Skeletal muscle tissue (tissue), 4 donors: Measurements from ENCODE around the gene VWDE. TPM values are rescaled to one million over a fixed set of nuclear protein-coding genes. Genes with fewer than 3 reads are reported as not detected.
"Not testable (repeated sequence)": the region's sequence is repeated elsewhere in the genome, so short reads cannot be mapped to it uniquely, and the experiment has no call there.

ENCODE experiments used
- H3K27ac ChIP-seq: one replicate; pipeline ENCODE4 v1.7.0; 2013; ENCODE audit warnings: mild to moderate bottlenecking, low read depth, low read length, inconsistent platforms
- H3K27me3 ChIP-seq, 3 donors: one replicate each; pipeline ENCODE4 v1.7.0; 2013; ENCODE audit warnings: low read length in 3 of 3; ENCODE audit not compliant: control insufficient read depth in 3 of 3, insufficient read depth in 3 of 3
- H3K36me3 ChIP-seq, 3 donors: one replicate each; pipeline ENCODE4 v1.7.0; 2013; ENCODE audit warnings: low read length in 3 of 3; ENCODE audit not compliant: control insufficient read depth in 3 of 3, insufficient read depth in 3 of 3
- H3K4me1 ChIP-seq, 3 donors: one replicate each; pipeline ENCODE4 v1.7.0; 2013; ENCODE audit warnings: low read length in 3 of 3, mild to moderate bottlenecking in 3 of 3; ENCODE audit not compliant: control insufficient read depth in 3 of 3, insufficient read depth in 3 of 3
- H3K4me3 ChIP-seq, 3 donors: one replicate each; pipeline ENCODE4 v1.7.0; 2013; ENCODE audit warnings: low read length in 3 of 3
- H3K9ac ChIP-seq, 3 donors: one replicate each; pipeline ENCODE4 v1.7.0; 2013; ENCODE audit warnings: low read length in 3 of 3, mild to moderate bottlenecking in 3 of 3, moderate library complexity in 2 of 3, low read depth in 1 of 3
- H3K9me3 ChIP-seq, 3 donors: one replicate each; pipeline ENCODE4 v1.7.0; 2013; ENCODE audit warnings: low read length in 3 of 3; ENCODE audit not compliant: control insufficient read depth in 3 of 3
- total RNA-seq: library from RNA; depleted of rRNA; stranded (reverse); fragments of >200 nt; gene quantifications from one replicate; pipeline ENCODE4 v1.2.3, GENCODE V29; 2014
- donor health status: Osteomylitis.

The VWDE gene
- total RNA-seq = 0.52 TPM

DNA sequence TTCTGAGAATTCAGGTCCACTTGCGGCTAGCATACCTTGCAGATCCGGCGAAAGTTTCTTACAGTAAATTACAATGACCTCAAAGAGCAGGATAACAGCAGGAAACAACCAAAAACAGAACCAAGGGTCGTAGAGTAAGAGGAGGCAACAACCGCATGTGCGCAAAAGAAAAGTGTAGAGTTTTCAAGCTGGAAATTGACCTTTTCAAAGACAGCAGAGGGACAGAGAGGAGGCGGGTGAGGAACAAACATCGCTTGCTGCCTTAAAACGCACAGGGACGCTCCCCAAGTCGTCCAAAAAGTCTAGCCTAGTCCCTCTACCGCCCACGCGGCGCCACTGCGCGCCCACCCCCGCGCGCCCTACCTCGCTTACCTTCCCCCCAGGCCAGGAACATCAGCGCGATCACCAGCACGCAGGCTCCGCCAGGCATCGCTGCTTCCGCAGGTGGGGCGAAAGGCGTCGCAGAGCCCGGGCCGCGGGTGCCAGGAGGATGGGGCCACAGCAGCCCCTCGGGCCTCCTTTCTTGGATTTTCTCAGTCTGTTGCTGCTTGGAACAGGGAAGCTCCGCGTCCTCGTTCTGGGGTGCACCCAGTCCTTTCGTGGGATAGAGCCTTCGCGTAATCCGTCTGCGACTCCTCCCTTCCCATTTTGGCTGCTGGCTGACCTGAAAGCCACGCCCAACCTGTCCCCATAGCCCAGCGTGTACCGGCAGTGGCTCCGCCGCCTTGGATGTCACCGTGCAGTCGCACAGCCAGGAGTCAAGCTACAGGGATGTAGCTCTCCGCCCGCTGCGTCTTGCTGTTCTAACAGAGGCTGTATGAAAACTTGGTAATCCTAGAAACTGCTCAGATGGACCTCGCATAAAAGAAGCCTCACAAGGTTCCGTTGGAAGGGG, at the start of gene VWDE:
Gene VWDE (minus strand): TSS at position 579 of the 895 bp plus-strand sequence. CDS start 149 bp downstream, at position 430.
- Histone ChIP-seq H3K4me1 (peaks cover 0 to 11% (median 3%) of the 10 kb centered on the region in 3 donors), H3K4me3 (peak within 1 kb of the TSS; percentile 35 to 50 (median 49)), H3K9me3 (peaks cover 0 to 3% (median 0%) of the 10 kb centered on the region in 3 donors), H3K9ac (no peak within 1 kb of the TSS), H3K36me3 (no peaks in the 10 kb centered on the region), H3K27me3 (peaks cover 0 to 18% (median 4%) of the 10 kb centered on the region in 3 donors), H3K27ac (no peak within 1 kb of the TSS)

DNA sequence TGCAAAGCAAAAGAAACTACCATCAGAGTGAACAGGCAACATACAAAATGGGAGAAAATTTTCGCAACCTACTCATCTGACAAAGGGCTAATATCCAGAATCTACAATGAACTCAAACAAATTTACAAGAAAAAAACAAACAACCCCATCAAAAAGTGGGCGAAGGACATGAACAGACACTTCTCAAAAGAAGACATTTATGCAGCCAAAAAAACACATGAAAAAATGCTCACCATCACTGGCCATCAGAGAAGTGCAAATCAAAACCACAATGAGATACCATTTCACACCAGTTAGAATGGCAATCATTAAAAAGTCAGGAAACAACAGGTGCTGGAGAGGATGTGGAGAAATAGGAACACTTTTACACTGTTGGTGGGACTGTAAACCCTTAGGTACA, 49.5 kb upstream of the VWDE start:
- not testable (repeated sequence) for H3K9me3 ChIP-seq, H3K4me1 ChIP-seq, H3K9ac ChIP-seq, H3K4me3 ChIP-seq, H3K27me3 ChIP-seq, H3K27ac ChIP-seq, H3K36me3 ChIP-seq

DNA sequence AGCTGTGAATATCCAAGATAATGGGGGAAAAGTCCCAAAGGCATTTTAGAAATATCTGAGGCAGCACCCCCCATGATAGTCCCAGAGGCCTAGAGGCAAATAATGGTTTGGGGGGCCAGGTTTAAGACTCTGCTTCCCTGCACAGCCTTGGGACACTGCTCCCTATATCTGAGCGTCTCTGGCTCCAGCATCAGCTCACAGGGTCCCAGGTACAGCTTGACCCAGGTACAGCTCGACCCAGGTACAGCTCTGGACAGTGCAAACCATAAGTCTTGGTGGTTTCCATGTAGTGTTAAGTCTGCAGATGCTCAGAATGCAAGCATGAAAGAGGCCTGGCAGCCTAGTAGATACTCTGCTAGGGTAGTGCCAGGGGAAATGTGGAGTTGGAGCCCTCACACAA, 47.0 kb upstream of the VWDE start:
- Histone ChIP-seq H3K27me3 (no peaks in the 10 kb centered on the region), H3K4me3 (no peak overlapping the region), H3K9ac (no peak overlapping the region), H3K36me3 (no peaks in the 10 kb centered on the region), H3K27ac (no peak overlapping the region), H3K9me3 (no peaks in the 10 kb centered on the region), H3K4me1 (no peaks in the 10 kb centered on the region)

DNA sequence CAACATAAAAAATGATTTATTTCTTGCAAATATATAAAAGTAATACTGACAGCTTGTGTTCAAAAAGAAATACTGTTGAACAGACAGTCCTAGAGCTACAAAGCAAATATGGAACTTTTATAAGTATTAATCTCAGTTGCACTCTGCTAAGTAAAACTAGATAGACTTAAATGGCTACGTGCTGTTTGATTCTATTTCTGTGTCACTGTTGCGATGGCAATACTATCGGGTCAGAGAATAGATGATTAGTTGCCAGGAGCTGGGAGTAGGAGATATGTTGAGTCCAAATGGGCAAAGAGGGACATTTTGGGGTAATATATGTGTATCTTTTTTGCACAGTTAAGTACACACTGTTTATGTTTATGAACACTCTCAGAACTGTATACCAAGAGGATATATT, 41.1 kb upstream of the VWDE start:
- H3K4me3 ChIP-seq = no peak overlapping the region

DNA sequence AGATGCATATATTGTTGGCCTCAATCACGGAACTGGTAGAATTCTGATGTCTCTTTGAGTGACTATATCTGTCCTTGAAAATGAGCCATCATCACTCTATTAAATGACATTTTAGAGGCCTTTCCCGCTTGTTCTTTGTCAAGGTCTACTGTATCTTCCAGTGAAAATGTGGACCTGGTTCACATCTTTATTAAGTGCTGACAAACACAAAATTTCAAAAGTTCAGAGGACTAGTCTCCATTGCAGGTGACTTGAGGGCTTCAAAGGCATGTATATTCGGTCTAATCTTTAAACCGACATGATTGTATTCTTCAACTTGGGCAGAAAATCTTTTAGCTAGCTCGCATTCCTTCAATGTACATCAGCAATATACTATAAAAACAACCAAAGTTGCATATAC, 36.6 kb upstream of the VWDE start:
- Histone ChIP-seq H3K9me3 (no peaks in the 10 kb centered on the region), H3K27me3 (no peaks in the 10 kb centered on the region), H3K9ac (no peak overlapping the region), H3K27ac (no peak overlapping the region), H3K36me3 (no peaks in the 10 kb centered on the region), H3K4me3 (no peak overlapping the region), H3K4me1 (no peaks in the 10 kb centered on the region)

More for the DNA sequence above, 41.1 kb upstream of the VWDE start:
- no peaks in the 10 kb centered on the region for H3K27me3 ChIP-seq
- no peaks in the 10 kb centered on the region for H3K9me3 ChIP-seq
- no peaks in the 10 kb centered on the region for H3K4me1 ChIP-seq
- no peak overlapping the region for H3K9ac ChIP-seq
- no peaks in the 10 kb centered on the region for H3K36me3 ChIP-seq
- H3K27ac ChIP-seq = no peak overlapping the region

DNA sequence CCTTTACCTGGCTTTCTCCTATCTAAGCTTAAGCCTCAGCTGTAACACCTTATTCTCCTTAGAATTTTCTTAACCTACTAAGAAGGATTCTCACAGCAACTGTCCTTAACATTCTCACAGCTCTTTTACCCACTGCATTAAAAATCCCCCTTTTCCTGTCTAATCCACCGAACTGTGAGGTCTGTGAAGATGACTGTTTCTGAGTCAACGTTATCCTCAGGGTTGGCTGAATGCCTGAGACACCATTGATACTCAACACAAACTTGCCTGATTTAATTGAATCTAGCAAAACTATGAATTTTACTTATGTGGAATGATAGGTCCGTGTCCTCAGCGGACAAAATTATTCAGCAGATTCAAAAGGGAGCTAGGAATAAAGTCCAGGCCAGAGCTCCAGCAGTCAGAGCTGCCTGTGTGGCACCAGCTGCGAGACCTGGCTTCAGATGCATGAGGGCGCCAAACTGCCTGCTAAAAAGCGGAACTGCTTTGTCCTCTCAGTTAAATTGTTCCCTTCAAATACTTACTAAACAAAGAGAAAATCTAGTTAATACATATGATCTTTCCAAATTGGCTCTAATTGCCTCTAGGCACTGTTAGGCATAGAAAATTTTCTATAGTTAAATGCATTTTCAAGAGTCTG, 33.4 kb upstream of the VWDE start:
- no peak overlapping the region for H3K27ac ChIP-seq
- no peaks in the 10 kb centered on the region for H3K4me1 ChIP-seq
- H3K9ac ChIP-seq = no peak overlapping the region
- H3K4me3 ChIP-seq = no peak overlapping the region
- no peaks in the 10 kb centered on the region for H3K36me3 ChIP-seq
- H3K27me3 ChIP-seq = no peaks in the 10 kb centered on the region
- no peaks in the 10 kb centered on the region for H3K9me3 ChIP-seq

DNA sequence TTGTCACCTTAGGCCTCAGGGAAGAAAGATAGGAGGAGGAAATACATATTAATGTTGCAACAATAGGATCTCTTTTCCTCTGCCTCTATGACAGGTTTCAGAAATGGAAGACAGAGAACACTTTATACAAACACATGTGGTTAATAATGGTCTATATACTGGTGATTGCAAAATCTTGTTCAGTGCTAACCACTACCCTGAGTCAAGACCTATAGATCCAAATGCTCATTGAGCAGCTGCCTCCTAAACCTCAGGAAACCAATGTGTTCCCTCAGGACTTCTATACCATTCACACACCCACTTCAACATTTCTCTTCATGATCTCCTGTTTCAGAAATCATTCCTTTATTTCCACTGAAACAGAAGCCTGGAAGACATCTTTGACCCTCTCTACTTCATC, 32.5 kb upstream of the VWDE start:
- no peaks in the 10 kb centered on the region for H3K4me1 ChIP-seq
- H3K36me3 ChIP-seq = no peaks in the 10 kb centered on the region
- no peaks in the 10 kb centered on the region for H3K27me3 ChIP-seq
- H3K4me3 ChIP-seq = no peak overlapping the region
- no peak overlapping the region for H3K27ac ChIP-seq
- no peak overlapping the region for H3K9ac ChIP-seq
- no peaks in the 10 kb centered on the region for H3K9me3 ChIP-seq

DNA sequence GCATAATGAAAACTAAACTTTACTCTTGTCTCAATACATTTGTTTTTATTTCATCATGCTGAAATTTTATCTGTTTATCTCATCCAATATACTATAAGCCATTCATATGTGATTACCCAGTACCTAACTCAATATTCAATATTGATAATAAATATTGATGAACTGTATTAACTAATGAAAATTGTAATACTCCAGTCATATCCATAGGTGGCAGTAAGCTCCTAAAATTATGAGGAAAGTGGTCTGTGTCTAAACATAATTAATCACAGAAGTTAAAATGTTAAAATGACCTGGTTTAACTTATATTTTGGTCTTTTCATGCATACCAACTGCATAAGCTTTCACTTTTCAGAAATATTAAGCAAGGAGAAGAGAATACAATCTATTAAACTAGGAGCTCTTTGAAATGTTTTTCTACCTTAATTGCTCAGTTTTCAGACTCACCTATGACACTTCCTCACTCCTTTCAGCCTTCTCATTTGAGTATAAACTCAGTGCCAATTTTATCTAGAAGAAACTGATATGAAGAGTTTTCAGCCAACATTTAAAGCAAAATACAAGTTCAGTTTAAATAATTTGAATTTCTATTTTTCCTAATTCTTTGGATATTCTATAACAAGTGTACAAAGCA, 30.5 kb upstream of the VWDE start:
- no peaks in the 10 kb centered on the region for H3K4me1 ChIP-seq
- no peak overlapping the region for H3K9ac ChIP-seq
- H3K36me3 ChIP-seq = no peaks in the 10 kb centered on the region
- H3K9me3 ChIP-seq = no peaks in the 10 kb centered on the region
- no peak overlapping the region for H3K4me3 ChIP-seq
- no peak overlapping the region for H3K27ac ChIP-seq
- no peaks in the 10 kb centered on the region for H3K27me3 ChIP-seq

DNA sequence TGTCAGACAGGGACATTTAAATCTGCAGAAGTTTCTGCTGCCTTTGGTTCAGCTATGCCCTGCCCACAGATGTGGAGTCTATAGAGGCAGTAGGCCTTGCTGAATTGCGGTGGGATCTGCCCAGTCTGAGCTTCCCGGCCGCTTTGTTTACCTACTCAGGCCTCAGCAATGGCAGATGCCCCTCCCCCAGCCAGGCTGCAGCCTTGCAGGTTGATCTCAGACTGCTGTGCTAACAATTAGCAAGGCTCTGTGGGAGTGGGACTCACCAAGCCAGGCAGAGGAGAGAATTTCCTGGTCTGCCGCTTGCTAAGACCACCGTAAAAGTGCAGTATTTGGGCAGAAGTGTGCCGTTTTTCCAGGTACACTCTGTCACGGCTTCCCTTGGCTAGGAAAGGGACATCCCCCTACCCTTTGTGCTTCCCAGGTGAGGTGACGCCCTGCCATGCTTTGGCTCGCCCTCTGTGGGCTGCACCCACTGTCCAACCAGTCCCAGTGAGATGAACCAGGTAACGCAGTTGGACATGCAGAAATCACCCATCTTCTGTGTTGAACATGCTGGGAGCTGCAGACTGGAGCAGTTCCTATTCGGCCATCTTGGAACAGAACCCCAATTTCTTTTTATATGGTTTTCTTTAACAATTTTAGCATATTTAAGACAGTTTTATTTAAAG, 28.4 kb upstream of the VWDE start:
- Histone ChIP-seq H3K4me1 (no peaks in the 10 kb centered on the region), H3K9me3 (no peaks in the 10 kb centered on the region), H3K27me3 (no peaks in the 10 kb centered on the region), H3K4me3 (no peak overlapping the region), H3K36me3 (no peaks in the 10 kb centered on the region), H3K9ac (no peak overlapping the region), H3K27ac (no peak overlapping the region)
